ENCODE results near the gene CORIN. TPM values are rescaled to one million over a fixed set of nuclear protein-coding genes. Genes with fewer than 3 reads are reported as not detected.

CORIN gene
- polyA plus RNA-seq, 3 donors: 0.01 TPM; not detected in 2

DNA sequence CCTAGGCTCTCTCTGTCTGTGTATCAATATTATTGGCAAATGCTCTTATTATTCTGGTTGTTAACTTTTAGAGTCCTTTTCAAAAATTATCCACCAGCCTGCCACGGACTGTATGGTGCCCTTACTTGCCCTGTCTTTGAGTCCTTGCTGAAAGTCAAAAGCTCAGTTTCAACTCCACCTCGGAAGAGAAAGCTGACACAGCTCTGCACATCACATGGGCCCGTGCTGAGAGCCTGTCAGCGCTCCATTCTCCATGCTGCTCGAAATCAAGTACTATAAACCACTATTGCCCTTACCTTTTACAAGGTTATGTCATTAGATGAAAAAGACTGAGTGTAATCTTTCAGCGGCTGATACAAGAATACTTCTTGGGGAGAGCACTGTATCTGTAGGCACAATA, 141.0 kb downstream of the CORIN start:
- H3K4me1 ChIP-seq (ENCODE audit: control insufficient read depth in 1 of 2, insufficient read depth in 2 of 2, low read length in 2 of 2): no peaks in the 10 kb centered on the region
- TF ChIP-seq, protein P1, sequence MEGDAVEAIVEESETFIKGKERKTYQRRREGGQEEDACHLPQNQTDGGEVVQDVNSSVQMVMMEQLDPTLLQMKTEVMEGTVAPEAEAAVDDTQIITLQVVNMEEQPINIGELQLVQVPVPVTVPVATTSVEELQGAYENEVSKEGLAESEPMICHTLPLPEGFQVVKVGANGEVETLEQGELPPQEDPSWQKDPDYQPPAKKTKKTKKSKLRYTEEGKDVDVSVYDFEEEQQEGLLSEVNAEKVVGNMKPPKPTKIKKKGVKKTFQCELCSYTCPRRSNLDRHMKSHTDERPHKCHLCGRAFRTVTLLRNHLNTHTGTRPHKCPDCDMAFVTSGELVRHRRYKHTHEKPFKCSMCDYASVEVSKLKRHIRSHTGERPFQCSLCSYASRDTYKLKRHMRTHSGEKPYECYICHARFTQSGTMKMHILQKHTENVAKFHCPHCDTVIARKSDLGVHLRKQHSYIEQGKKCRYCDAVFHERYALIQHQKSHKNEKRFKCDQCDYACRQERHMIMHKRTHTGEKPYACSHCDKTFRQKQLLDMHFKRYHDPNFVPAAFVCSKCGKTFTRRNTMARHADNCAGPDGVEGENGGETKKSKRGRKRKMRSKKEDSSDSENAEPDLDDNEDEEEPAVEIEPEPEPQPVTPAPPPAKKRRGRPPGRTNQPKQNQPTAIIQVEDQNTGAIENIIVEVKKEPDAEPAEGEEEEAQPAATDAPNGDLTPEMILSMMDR (IDR thresholded peaks at IDR 0.05): no peak
- no peak overlapping the region for H3K4me3 ChIP-seq (replicated peaks in 1 of 3; ENCODE audit: low read depth in 2 of 3, low read length in 3 of 3)
- H4K20me1 ChIP-seq (ENCODE audit: insufficient read depth, low read length): no peaks in the 10 kb centered on the region
- no peak overlapping the region for H3K4me3 Mint-ChIP-seq
- WGBS (ENCODE audit: insufficient coverage): 87% methylated on average over 3 of the region's 6 CpGs
- no peak overlapping the region for H2AFZ ChIP-seq (ENCODE audit: insufficient read depth, low read depth, low read length, poor library complexity, severe bottlenecking)
- H3K9me3 Mint-ChIP-seq: peaks cover 0 to 2% (median 0%) of the 10 kb centered on the region in 7 donors
- H3K4me2 ChIP-seq (replicated peaks; ENCODE audit: extremely low read depth, low read length, poor library complexity, severe bottlenecking): no peak overlapping the region
- no peaks in the 10 kb centered on the region for H3K79me2 ChIP-seq (ENCODE audit: insufficient read depth, low read length)
- no peaks in the 10 kb centered on the region for H3K9me3 ChIP-seq (replicated peaks in 1 of 2; ENCODE audit: control insufficient read depth in 1 of 2, insufficient read depth in 1 of 2, low read length in 2 of 2)
- no peak overlapping the region for H3K9ac ChIP-seq (ENCODE audit: insufficient read depth, low read length, poor library complexity, severe bottlenecking)
- H3K36me3 ChIP-seq (replicated peaks in 1 of 2; ENCODE audit: control insufficient read depth in 1 of 2, insufficient read depth in 2 of 2, low read length in 2 of 2): no peaks in the 10 kb centered on the region
- H3K27me3 Mint-ChIP-seq (ENCODE audit: low read depth in 3 of 3): peaks cover 2 to 3% (median 2%) of the 10 kb centered on the region in 3 donors
- no peak for DNase-seq
- no peaks in the 10 kb centered on the region for H3K36me3 Mint-ChIP-seq
- H3K4me1 Mint-ChIP-seq: no peaks in the 10 kb centered on the region
- peaks cover 2 to 9% of the 10 kb centered on the region in 2 donors for H3K27me3 ChIP-seq (ENCODE audit: control insufficient read depth in 2 of 2, insufficient read depth in 2 of 2, low read length in 2 of 2)
- H3K27ac ChIP-seq (ENCODE audit: low read depth in 1 of 2, low read length in 2 of 2): no peak overlapping the region
- intact Hi-C loops (cut with micrococcal nuclease): no loop called here
- H3K27ac Mint-ChIP-seq: no peak overlapping the region

DNA sequence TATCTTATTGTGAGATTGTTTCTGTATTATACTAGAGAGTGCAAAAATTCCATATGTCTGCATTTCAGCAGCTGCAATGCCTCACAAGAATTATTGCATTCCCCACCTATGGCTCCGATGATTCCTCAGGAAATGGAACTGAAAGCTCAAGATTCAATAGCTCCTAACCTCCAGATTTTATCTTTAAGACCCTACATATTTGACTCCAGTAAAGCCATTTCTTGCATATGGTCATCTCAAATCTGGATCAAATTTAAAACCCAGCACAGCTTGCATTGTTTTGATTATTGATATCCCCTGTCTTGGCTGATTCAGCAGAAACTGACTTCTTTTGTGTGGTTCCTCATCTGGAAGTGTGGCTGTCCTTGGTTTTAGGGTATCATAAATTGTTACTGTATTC, 142.6 kb downstream of the CORIN start:
- Mint-ChIP-seq H3K4me3 (no peak overlapping the region), H3K4me1 (no peaks in the 10 kb centered on the region), H3K36me3 (no peaks in the 10 kb centered on the region), H3K27ac (peak overlapping the region in 1 of 7 donors; percentile 31), H3K27me3 (ENCODE audit: low read depth in 3 of 3) (peaks cover 2 to 3% (median 2%) of the 10 kb centered on the region in 3 donors), H3K9me3 (peaks cover 0 to 2% (median 0%) of the 10 kb centered on the region in 7 donors)
- TF ChIP-seq, protein P1 (IDR thresholded peaks at IDR 0.05): no peak
- Histone ChIP-seq H3K79me2 (ENCODE audit: insufficient read depth, low read length) (no peaks in the 10 kb centered on the region), H3K9me3 (replicated peaks in 1 of 2; ENCODE audit: control insufficient read depth in 1 of 2, insufficient read depth in 1 of 2, low read length in 2 of 2) (no peaks in the 10 kb centered on the region), H3K4me2 (replicated peaks; ENCODE audit: extremely low read depth, low read length, poor library complexity, severe bottlenecking) (no peak overlapping the region), H3K27me3 (ENCODE audit: control insufficient read depth in 2 of 2, insufficient read depth in 2 of 2, low read length in 2 of 2) (peaks cover 2 to 9% of the 10 kb centered on the region in 2 donors), H2AFZ (ENCODE audit: insufficient read depth, low read depth, low read length, poor library complexity, severe bottlenecking) (no peak overlapping the region), H3K4me3 (replicated peaks in 1 of 3; ENCODE audit: low read depth in 2 of 3, low read length in 3 of 3) (no peak overlapping the region), H4K20me1 (ENCODE audit: insufficient read depth, low read length) (no peaks in the 10 kb centered on the region), H3K36me3 (replicated peaks in 1 of 2; ENCODE audit: control insufficient read depth in 1 of 2, insufficient read depth in 2 of 2, low read length in 2 of 2) (no peaks in the 10 kb centered on the region), H3K4me1 (ENCODE audit: control insufficient read depth in 1 of 2, insufficient read depth in 2 of 2, low read length in 2 of 2) (no peaks in the 10 kb centered on the region), H3K9ac (ENCODE audit: insufficient read depth, low read length, poor library complexity, severe bottlenecking) (no peak overlapping the region), H3K27ac (ENCODE audit: low read depth in 1 of 2, low read length in 2 of 2) (no peak overlapping the region)
- WGBS (ENCODE audit: insufficient coverage): 77% methylated on average over 1 of the region's 1 CpG
- intact Hi-C loops (cut with micrococcal nuclease): no loop called here
- no peak for DNase-seq
